B cell (primary cell): ENCODE results near the gene INSRR. TPM values are rescaled to one million over a fixed set of nuclear protein-coding genes. Genes with fewer than 3 reads are reported as not detected.

ENCODE experiments used
- ATAC-seq: fragments of 200-7000 bp; cut with Tn5 transposase; one replicate; pipeline ENCODE4 v1.10.0; 2021; ENCODE audit warnings: low read depth, mild to moderate bottlenecking, moderate number of reproducible peaks, moderate library complexity
- CTCF ChIA-PET: fragments of 350-600 bp; sonication (Branson Sonifier 250); formaldehyde crosslinking; loops from one replicate; lab custom pipeline; 2021; ENCODE audit warnings: antibody characterized with exemption, inconsistent platforms; lab: Charles Lee
- POLR2A ChIA-PET: fragments of 350-600 bp; sonication (Branson Sonifier 250); formaldehyde crosslinking; loops from one replicate; lab custom pipeline; 2021; ENCODE audit warnings: antibody characterized with exemption; lab: Charles Lee
- DNase-seq: peaks from one replicate; pipeline ENCODE4 v3.0.0; 2013
- H2AFZ ChIP-seq: 2 replicates; pipeline ENCODE4 v1.6.1; 2012; ENCODE audit warnings: mild to moderate bottlenecking, low read depth, low read length; ENCODE audit not compliant: insufficient read depth, poor library complexity, severe bottlenecking
- H3K27ac ChIP-seq, 2 donors: 1 replicate in 1 of 2; 2 replicates in 1 of 2; pipeline ENCODE4 v1.5.1; 2012 to 2013; ENCODE audit warnings: low read length in 2 of 2, mild to moderate bottlenecking in 2 of 2, moderate library complexity in 1 of 2
- H3K27me3 ChIP-seq, 4 experiments: fragments of 200-600 bp in 1 of 4; sonication (generic) in 1 of 4; replicated peaks in 1 of 4; 1 replicate in 2 of 4; 2 replicates in 2 of 4; pipeline versions ENCODE4 v1.6.1 to v1.7.0; 2013 to 2016; ENCODE audit warnings: low read length in 3 of 4, mild to moderate bottlenecking in 2 of 4, mixed read lengths in 1 of 4, moderate library complexity in 1 of 4; ENCODE audit not compliant: insufficient read depth in 4 of 4, control insufficient read depth in 3 of 4; ENCODE audit errors: control extremely low read depth in 1 of 4
- H3K36me3 ChIP-seq, 2 experiments: replicated peaks in 1 of 2; 1 replicate in 1 of 2; 2 replicates in 1 of 2; pipeline versions ENCODE4 v1.6.1 to v1.7.1; 2013; ENCODE audit warnings: low read length in 1 of 2; ENCODE audit not compliant: insufficient read depth in 2 of 2, control insufficient read depth in 1 of 2; ENCODE audit errors: control extremely low read depth in 1 of 2, extremely low read depth in 1 of 2
- H3K4me1 ChIP-seq, 2 donors: fragments of 200-600 bp in 1 of 2; sonication (generic) in 1 of 2; 1 replicate in 1 of 2; 2 replicates in 1 of 2; pipeline versions ENCODE4 v1.5.1 to v1.6.1; 2013 to 2017; ENCODE audit warnings: low read length in 2 of 2; ENCODE audit not compliant: control insufficient read depth in 2 of 2, insufficient read depth in 2 of 2
- H3K4me2 ChIP-seq: replicated peaks from 2 replicates; pipeline ENCODE3; 2012; ENCODE audit warnings: mild to moderate bottlenecking, low read depth, low read length; ENCODE audit not compliant: poor library complexity, severe bottlenecking
- H3K4me3 ChIP-seq, 5 experiments: fragments of 200-600 bp in 1 of 5; sonication (generic) in 1 of 5; 1 replicate in 3 of 5; 2 replicates in 2 of 5; pipeline versions ENCODE4 v1.5.1 to v1.7.0; 2011 to 2016; ENCODE audit warnings: low read length in 4 of 5, mild to moderate bottlenecking in 4 of 5, low read depth in 2 of 5, control low read depth in 1 of 5, moderate library complexity in 1 of 5; ENCODE audit not compliant: insufficient read depth in 1 of 5; ENCODE audit errors: control extremely low read depth in 1 of 5, extremely low read depth in 1 of 5
- H3K79me2 ChIP-seq: fragments of 200-600 bp; sonication (generic); one replicate; pipeline ENCODE4 v1.6.0; 2016; ENCODE audit warnings: low read length; ENCODE audit not compliant: control insufficient read depth, insufficient read depth
- H3K9ac ChIP-seq: fragments of 200-600 bp; sonication (generic); 2 replicates; pipeline ENCODE4 v1.6.1; 2017; ENCODE audit warnings: mild to moderate bottlenecking, low read length, moderate library complexity
- H3K9me3 ChIP-seq, 3 donors: one replicate each; pipeline versions ENCODE4 v1.6.1 to v1.7.1; 2013; ENCODE audit warnings: low read length in 2 of 3; ENCODE audit not compliant: control insufficient read depth in 2 of 3, insufficient read depth in 1 of 3; ENCODE audit errors: control extremely low read depth in 1 of 3
- H4K20me1 ChIP-seq: 2 replicates; pipeline ENCODE4 v1.6.0; 2012; ENCODE audit warnings: mild to moderate bottlenecking, low read length; ENCODE audit not compliant: insufficient read depth, control insufficient read depth, poor library complexity, severe bottlenecking
- H3K27ac Mint-ChIP-seq: one replicate; pipeline ENCODE4 v1.8.0; 2021; ENCODE audit warnings: mixed read lengths
- H3K27me3 Mint-ChIP-seq: one replicate; pipeline ENCODE4 v1.8.0; 2021; ENCODE audit warnings: mixed read lengths
- H3K4me1 Mint-ChIP-seq: one replicate; pipeline ENCODE4 v1.8.0; 2021; ENCODE audit warnings: mixed read lengths
- H3K4me3 Mint-ChIP-seq: one replicate; pipeline ENCODE4 v1.8.0; 2021; ENCODE audit warnings: mixed read lengths
- H3K9me3 Mint-ChIP-seq: one replicate; pipeline ENCODE4 v1.8.0; 2022; ENCODE audit warnings: mixed read lengths; ENCODE audit not compliant: insufficient read depth
- EZH2 ChIP-seq: IDR thresholded peaks from 2 replicates; pipeline ENCODE4 v1.6.1; 2012; ENCODE audit warnings: borderline replicate concordance, low read depth, mild to moderate bottlenecking, moderate library complexity, low read length; ENCODE audit not compliant: insufficient read depth, poor library complexity, severe bottlenecking
- WGBS: methylation state at CpG from one replicate; pipeline ENCODE4 v1.1.5; 2013; ENCODE audit warnings: missing lambda C conversion rate; ENCODE audit not compliant: insufficient coverage; 5-methylcytosine and 5-hydroxymethylcytosine counted together
- intact Hi-C: fragments of 100-400 bp; cut with micrococcal nuclease; formaldehyde crosslinking; loops from one replicate; pipeline ENCODE4 v1.10.0; 2022
- polyA plus RNA-seq: library from polyadenylated mRNA; depleted of rRNA; stranded (reverse); fragments of >200 nt; gene quantifications from 2 replicates; pipeline ENCODE4 v1.2.3, GENCODE V29; 2012
- total RNA-seq, 2 donors: library from RNA; stranded (reverse); fragments of 120-200 nt in 1 of 2; gene quantifications; 1 replicate in 1 of 2; 2 replicates in 1 of 2; pipeline versions ENCODE4 v1.2.3 to v1.2.4, GENCODE V29; 2013 to 2022
- TF ChIP-seq, protein P1 (sequence below): fragments of 200-600 bp; IDR thresholded peaks from one replicate; pipeline ENCODE4 v1.8.0; 2022; ENCODE audit warnings: antibody characterized with exemption, mild to moderate bottlenecking

INSRR gene
- total and polyA plus RNA-seq, 2 donors (not counting 1 experiment from before 2014, with no cell fraction given), result not detected

DNA sequence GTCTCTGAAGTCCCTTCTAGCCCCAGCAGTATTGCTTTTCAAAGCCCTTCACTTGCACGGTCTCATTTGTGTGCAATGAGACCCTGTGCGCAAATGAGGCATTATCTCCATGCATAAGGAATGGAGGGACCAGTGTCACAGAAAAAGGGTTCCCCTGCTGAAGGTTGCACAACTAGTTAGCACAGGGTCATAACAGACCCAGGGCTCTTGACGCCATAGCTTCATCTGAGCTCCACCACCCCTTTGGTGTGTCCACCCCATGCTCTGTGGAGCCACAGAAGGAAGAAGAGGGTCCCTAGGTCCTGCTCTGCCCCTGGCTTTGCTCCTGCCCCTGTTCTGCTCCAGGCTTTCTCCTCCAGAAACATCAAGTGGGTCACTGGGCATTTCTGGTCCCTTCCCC lies 54.9 kb downstream of the INSRR start:
- H3K9ac ChIP-seq, result no peak overlapping the region
- H4K20me1 ChIP-seq, result no peaks in the 10 kb centered on the region
- no peaks in the 10 kb centered on the region for H3K27me3 Mint-ChIP-seq
- WGBS, result 78% methylated on average over 3 of the region's 3 CpGs
- H3K9me3 Mint-ChIP-seq, result no peaks in the 10 kb centered on the region
- H3K9me3 ChIP-seq, result no peaks in the 10 kb centered on the region
- H3K4me1 ChIP-seq, result peaks cover 0 to 6% of the 10 kb centered on the region in 2 donors
- no peak overlapping the region for H3K4me3 Mint-ChIP-seq
- H2AFZ ChIP-seq, result no peak overlapping the region
- DNase-seq (no peak), ATAC-seq (no peak)
- intact Hi-C loops, result no loop called here
- no peak overlapping the region for H3K27ac ChIP-seq
- no peak overlapping the region for H3K4me3 ChIP-seq
- no peaks in the 10 kb centered on the region for H3K27me3 ChIP-seq
- H3K4me1 Mint-ChIP-seq, result peaks cover 4% of the 10 kb centered on the region
- TF ChIP-seq, protein P1, sequence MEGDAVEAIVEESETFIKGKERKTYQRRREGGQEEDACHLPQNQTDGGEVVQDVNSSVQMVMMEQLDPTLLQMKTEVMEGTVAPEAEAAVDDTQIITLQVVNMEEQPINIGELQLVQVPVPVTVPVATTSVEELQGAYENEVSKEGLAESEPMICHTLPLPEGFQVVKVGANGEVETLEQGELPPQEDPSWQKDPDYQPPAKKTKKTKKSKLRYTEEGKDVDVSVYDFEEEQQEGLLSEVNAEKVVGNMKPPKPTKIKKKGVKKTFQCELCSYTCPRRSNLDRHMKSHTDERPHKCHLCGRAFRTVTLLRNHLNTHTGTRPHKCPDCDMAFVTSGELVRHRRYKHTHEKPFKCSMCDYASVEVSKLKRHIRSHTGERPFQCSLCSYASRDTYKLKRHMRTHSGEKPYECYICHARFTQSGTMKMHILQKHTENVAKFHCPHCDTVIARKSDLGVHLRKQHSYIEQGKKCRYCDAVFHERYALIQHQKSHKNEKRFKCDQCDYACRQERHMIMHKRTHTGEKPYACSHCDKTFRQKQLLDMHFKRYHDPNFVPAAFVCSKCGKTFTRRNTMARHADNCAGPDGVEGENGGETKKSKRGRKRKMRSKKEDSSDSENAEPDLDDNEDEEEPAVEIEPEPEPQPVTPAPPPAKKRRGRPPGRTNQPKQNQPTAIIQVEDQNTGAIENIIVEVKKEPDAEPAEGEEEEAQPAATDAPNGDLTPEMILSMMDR, result no peak
- TF ChIP-seq EZH2, result no peak
- H3K79me2 ChIP-seq, result no peaks in the 10 kb centered on the region
- ChIA-PET CTCF (no interaction called here), POLR2A (no interaction called here)
- no peak overlapping the region for H3K4me2 ChIP-seq
- no peak overlapping the region for H3K27ac Mint-ChIP-seq
- H3K36me3 ChIP-seq, result peaks cover 0 to 29% of the 10 kb centered on the region in 2 experiments

DNA sequence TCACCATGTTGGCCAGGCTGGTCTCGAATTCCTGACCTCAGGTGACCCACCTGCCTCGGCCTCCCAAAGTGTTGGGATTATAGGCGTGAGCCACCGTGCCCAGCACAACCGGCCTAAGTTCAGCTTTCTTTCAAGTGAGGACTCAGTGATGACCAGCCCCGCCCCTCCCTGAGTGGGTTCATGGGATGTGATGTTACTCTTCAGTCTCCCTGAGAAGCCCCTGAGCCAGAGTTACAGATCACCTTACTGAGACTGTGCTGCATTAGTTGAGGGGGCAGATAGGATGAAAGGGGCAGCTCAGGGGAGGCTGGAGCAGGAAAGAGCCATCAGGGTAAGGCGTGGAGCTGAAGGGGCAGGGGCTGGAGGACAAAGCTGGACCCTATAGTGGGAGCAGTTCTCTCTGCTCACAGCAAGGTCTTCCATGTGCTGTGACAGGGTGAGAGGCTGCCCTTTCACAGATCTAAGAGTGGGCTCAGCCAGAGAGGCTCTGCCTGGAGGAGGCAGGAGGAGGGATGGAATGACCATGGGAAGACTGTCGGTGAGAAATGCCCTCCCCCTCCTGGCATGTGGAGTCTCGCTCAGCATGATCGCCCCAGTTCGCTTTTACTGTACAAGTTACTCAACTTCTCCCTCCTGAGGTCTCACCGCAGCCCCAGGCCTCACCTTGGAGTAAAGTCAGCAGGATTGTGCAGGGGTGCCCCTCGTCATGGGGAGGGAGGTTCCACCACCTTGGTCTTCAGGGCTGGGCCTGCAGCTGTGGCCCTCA lies 55.6 kb downstream of the INSRR start:
- no peaks in the 10 kb centered on the region for H3K27me3 ChIP-seq
- H3K79me2 ChIP-seq, result no peaks in the 10 kb centered on the region
- Mint-ChIP-seq H3K4me3 (no peak overlapping the region), H3K27ac (no peak overlapping the region), H3K4me1 (peaks cover 4% of the 10 kb centered on the region), H3K27me3 (no peaks in the 10 kb centered on the region), H3K9me3 (no peaks in the 10 kb centered on the region)
- TF ChIP-seq, protein P1, result no peak
- no peak for TF ChIP-seq EZH2
- H3K4me2 ChIP-seq, result no peak overlapping the region
- no peak overlapping the region for H2AFZ ChIP-seq
- ChIA-PET POLR2A (no interaction called here), CTCF (interaction anchor here (1.0 to 1.2 kb wide), 3 partner anchors 35 to 418 kb away, joined by 3 read pairs; no protein-coding TSS in a partner anchor)
- H3K27ac ChIP-seq, result no peak overlapping the region
- WGBS, result 98% methylated on average over 7 of the region's 13 CpGs
- ATAC-seq (no peak), DNase-seq (no peak)
- H3K9ac ChIP-seq, result no peak overlapping the region
- no peaks in the 10 kb centered on the region for H4K20me1 ChIP-seq
- peaks cover 0 to 35% of the 10 kb centered on the region in 2 experiments for H3K36me3 ChIP-seq
- H3K4me1 ChIP-seq, result peaks cover 0 to 6% of the 10 kb centered on the region in 2 donors
- H3K4me3 ChIP-seq, result no peak overlapping the region
- intact Hi-C loops, result no loop called here
- H3K9me3 ChIP-seq, result no peaks in the 10 kb centered on the region
